MG63 (cell line): ENCODE measurements around the gene UXS1. TPM values are rescaled to one million over a fixed set of nuclear protein-coding genes. Genes with fewer than 3 reads are reported as not detected.

Experiments used
- DNase-seq: peaks from one replicate; pipeline ENCODE4 v3.0.0-alpha.2; 2020
- H3K27me3 ChIP-seq: fragments of 250-450 bp; sonication (Bioruptor Pico); 2 replicates; pipeline ENCODE4 v1.5.1; 2020; ENCODE audit warnings: mild to moderate bottlenecking, moderate library complexity
- H3K36me3 ChIP-seq: fragments of 250-450 bp; sonication (Bioruptor Pico); 2 replicates; pipeline ENCODE4 v1.5.1; 2020; ENCODE audit warnings: mild to moderate bottlenecking, moderate library complexity
- H3K4me3 ChIP-seq: fragments of 250-450 bp; sonication (Bioruptor Pico); 2 replicates; pipeline ENCODE4 v1.5.1; 2020; ENCODE audit warnings: mild to moderate bottlenecking, moderate library complexity
- H3K9me3 ChIP-seq: fragments of 250-450 bp; sonication (Bioruptor Pico); 2 replicates; pipeline ENCODE4 v1.5.1; 2020; ENCODE audit warnings: mild to moderate bottlenecking, moderate library complexity
- total RNA-seq: library from RNA; depleted of rRNA; stranded (reverse); fragments of >200 nt; shearing (Covaris generic); gene quantifications from 2 replicates; pipeline ENCODE4 v1.2.3, GENCODE V29; 2014; ENCODE audit warnings: low replicate concordance

UXS1 gene
- total RNA-seq, 1 experiment from 2014 or later, result 18.9 TPM

GRCh38 chr2:106175086-106175850 lies 18.8 kb downstream of the UXS1 start:
- no peak for DNase-seq
- Histone ChIP-seq H3K4me3 (no peak overlapping the region), H3K27me3 (no peaks in the 10 kb centered on the region), H3K9me3 (no peaks in the 10 kb centered on the region), H3K36me3 (no peaks in the 10 kb centered on the region)

- H3K36me3 ChIP-seq, result no peaks in the 10 kb centered on the region
- H3K9me3 ChIP-seq, result no peaks in the 10 kb centered on the region
- no peaks in the 10 kb centered on the region for H3K27me3 ChIP-seq
- H3K4me3 ChIP-seq, result no peak overlapping the region
- no peak for DNase-seq
These were observed 20.0 kb downstream of the UXS1 start for GRCh38 chr2:106174056-106174455.

DNA sequence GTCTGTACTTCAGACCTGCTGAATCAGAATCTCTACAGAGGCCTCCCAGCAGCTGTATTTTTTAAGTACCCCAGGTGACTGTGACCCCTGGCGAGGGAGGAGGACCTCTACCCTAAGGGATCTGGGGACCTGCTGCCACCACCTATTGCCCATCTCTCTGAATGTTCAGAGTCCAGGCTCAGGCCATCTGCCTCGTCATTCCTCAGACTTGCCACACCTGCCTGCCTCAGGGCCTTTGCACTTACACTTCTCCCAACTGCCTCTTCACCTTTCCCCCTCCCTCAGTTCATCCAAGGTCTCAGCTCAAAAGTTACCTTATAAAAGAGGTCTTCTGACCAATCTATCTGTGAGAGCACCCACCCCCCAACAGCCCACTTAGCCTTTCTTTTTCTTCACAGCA lies 21.5 kb downstream of the UXS1 start:
- Histone ChIP-seq H3K27me3 (no peaks in the 10 kb centered on the region), H3K9me3 (no peaks in the 10 kb centered on the region), H3K36me3 (no peaks in the 10 kb centered on the region), H3K4me3 (no peak overlapping the region)
- no peak for DNase-seq

DNA sequence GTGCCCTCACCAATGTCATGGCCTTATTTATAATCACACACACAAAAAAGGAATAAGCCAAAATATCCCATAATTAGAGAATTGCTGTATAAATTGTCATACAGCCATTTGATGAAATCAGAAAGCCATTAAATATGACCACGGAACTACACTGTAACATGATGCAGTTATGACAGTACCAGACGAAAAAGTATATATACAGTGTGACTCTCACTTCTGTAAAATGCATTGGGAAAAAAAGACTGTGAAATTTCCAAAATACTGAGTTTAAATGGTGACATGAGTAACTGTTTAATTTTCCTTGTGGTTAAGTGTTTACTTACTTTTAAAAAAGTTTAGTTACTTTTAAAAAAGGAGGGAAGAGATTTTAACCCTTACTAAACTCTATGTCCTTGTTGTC lies 25.4 kb downstream of the UXS1 start:
- Histone ChIP-seq H3K4me3 (no peak overlapping the region), H3K27me3 (no peaks in the 10 kb centered on the region), H3K36me3 (0 out of 2 replicates have a peak, but pooled peaks cover under 1% of the 10 kb centered on the region), H3K9me3 (no peaks in the 10 kb centered on the region)
- DNase-seq, result no peak

DNA sequence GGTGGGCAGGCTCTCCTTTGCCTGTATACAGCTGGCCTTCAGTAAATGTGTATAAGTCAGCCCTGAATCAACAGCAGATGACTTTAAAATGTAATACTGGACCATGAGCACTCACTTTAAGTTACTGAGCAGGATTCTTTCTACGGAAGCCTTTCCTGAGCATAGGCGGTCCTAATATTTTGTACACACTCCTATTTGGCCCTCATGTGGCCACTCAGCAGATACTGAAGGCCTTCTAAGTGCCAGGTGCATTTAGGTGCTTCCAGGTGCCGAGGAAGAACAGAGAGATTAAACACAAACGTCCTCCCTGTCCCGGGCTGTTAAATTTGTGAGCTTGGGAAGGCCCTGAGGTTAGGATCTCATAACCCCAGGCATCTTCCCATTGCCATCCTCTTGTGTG lies 27.0 kb downstream of the UXS1 start:
- no peak for DNase-seq
- H3K9me3 ChIP-seq, result no peaks in the 10 kb centered on the region
- no peak overlapping the region for H3K4me3 ChIP-seq
- peaks cover 6% of the 10 kb centered on the region; the same call in 1 of the 2 replicates for H3K36me3 ChIP-seq
- H3K27me3 ChIP-seq, result no peaks in the 10 kb centered on the region

DNA sequence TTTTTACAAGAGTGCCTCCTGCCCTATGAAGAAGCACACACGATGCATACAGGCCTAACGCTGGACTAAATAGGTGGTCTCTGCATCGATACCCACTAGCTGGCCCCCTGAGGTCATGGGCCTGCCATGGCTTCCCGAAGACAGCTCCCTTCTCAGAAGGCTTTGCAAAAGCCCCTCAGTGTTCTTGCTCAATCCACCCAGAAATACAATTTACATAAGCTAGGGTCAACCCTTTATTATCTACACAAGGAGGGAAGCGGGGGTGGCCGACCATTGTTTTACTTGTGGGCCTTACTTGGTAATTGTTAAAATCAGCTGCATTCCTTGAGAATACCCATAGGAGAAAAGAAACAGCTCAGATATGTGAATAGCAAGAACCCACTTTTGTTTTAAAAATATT lies 28.5 kb downstream of the UXS1 start:
- DNase-seq, result no peak
- no peak overlapping the region for H3K4me3 ChIP-seq
- no peaks in the 10 kb centered on the region for H3K27me3 ChIP-seq
- H3K9me3 ChIP-seq, result no peaks in the 10 kb centered on the region
- peaks cover 6% of the 10 kb centered on the region; the same call in 1 of the 2 replicates for H3K36me3 ChIP-seq

DNA sequence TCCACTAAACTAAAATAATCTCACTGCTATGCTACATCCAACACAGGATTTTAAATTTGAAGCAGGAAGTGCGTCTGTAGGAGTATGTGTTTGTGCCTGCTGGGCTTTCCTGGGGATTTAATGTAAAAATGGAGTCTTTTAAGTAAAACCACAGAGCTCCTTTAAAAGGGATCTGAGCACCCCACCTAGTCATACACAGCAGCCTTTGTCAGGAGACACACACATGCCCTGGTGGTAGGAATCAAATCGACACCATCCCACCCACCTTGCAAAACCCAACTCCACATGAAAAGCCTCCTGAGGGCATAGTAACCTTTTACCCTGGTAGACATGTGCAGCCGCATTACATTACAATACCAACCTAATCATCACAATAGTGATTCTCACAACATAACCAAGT lies 29.1 kb downstream of the UXS1 start:
- no peaks in the 10 kb centered on the region for H3K27me3 ChIP-seq
- no peaks in the 10 kb centered on the region for H3K9me3 ChIP-seq
- peaks cover 6% of the 10 kb centered on the region; the same call in 1 of the 2 replicates for H3K36me3 ChIP-seq
- no peak for DNase-seq
- H3K4me3 ChIP-seq, result no peak overlapping the region

GRCh38 chr2:106163948-106164545 lies 30.1 kb downstream of the UXS1 start:
- Histone ChIP-seq H3K36me3 (peaks cover 6% of the 10 kb centered on the region; the same call in 1 of the 2 replicates), H3K27me3 (no peaks in the 10 kb centered on the region), H3K9me3 (no peaks in the 10 kb centered on the region), H3K4me3 (no peak overlapping the region)
- no peak for DNase-seq

DNA sequence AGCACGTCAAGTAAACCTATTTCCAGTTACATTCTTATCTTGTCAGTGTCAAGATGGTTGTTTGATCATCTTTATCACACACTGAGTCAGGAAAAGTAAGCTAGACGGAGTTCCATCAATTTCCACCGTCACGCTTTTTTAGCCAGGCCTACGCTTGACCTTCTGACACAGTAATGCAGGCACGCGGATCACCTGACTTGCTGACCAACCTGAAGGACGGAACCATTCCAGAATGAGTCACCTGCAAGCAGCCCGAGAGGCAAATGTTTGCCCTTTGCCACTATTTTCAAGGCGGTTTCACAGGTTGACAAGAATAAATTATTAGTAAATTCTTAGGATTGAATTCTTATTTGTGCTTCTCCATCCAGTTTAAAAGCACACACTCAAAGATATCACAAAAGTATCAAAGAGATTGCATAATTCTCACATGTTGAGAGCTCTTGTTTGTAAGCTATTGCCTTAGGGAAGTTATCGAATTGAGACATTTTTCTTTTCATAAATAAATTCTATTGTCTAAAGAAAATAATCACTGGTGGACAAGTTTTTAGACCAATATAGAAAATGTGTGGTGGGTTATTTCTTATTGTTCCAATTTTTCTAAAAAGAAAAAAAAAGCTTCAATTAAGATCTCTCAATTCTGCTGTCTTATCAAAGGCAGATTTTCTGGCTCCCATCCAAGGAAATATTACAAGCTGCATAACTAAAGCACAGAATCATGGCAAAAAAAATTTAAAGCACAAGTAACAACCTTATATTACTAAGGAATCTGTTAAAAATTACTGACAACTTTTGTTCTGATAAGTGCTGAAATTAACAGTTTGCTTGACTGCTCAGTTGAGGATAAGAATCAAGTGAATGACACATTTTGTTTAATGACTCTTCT lies 31.9 kb downstream of the UXS1 start:
- no peak overlapping the region for H3K4me3 ChIP-seq
- H3K9me3 ChIP-seq, result no peaks in the 10 kb centered on the region
- DNase-seq, result no peak
- H3K27me3 ChIP-seq, result no peaks in the 10 kb centered on the region
- peaks cover 8% of the 10 kb centered on the region for H3K36me3 ChIP-seq

GRCh38 chr2:106161341-106161740 lies 32.8 kb downstream of the UXS1 start:
- peaks cover 9% of the 10 kb centered on the region for H3K36me3 ChIP-seq
- H3K9me3 ChIP-seq, result no peaks in the 10 kb centered on the region
- H3K4me3 ChIP-seq, result no peak overlapping the region
- H3K27me3 ChIP-seq, result no peaks in the 10 kb centered on the region
- DNase-seq, result no peak

DNA sequence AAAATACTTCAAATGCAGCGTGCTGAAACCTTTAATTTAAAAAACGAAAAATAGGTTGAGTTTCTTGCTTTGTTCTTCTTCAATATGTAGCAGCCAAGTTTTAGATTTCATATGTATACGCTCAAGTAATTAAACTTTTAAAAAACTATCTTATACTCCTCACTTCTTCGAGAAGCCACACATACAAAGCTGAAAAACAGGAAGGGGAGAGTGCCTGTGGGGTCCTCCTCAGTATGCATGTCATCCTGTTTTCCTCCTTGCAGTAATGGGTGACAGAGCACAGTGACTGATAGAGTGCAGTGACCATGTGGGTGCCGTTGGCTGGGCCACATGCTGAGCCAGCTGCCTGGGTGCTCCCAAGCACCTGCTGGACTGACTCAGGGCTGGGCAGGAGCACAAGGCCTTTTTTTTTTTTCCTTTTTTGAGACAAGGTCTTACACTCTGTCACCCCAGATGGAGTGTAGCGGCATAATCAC lies 33.3 kb downstream of the UXS1 start:
- H3K4me3 ChIP-seq, result no peak overlapping the region
- peaks cover 9% of the 10 kb centered on the region for H3K36me3 ChIP-seq
- H3K9me3 ChIP-seq, result no peaks in the 10 kb centered on the region
- DNase-seq, result no peak
- H3K27me3 ChIP-seq, result no peaks in the 10 kb centered on the region

- peaks cover 1% of the 10 kb centered on the region; the same call in 1 of the 2 replicates for H3K9me3 ChIP-seq
- DNase-seq, result no peak
- H3K36me3 ChIP-seq, result peaks cover 12% of the 10 kb centered on the region
- H3K27me3 ChIP-seq, result no peaks in the 10 kb centered on the region
- H3K4me3 ChIP-seq, result no peak overlapping the region
These were observed 34.0 kb downstream of the UXS1 start for GRCh38 chr2:106159866-106160785.

GRCh38 chr2:106158871-106159270 lies 35.2 kb downstream of the UXS1 start:
- Histone ChIP-seq H3K4me3 (no peak overlapping the region), H3K27me3 (no peaks in the 10 kb centered on the region), H3K9me3 (peaks cover 6% of the 10 kb centered on the region; the same call in 1 of the 2 replicates), H3K36me3 (peaks cover 19% of the 10 kb centered on the region)
- no peak for DNase-seq

DNA sequence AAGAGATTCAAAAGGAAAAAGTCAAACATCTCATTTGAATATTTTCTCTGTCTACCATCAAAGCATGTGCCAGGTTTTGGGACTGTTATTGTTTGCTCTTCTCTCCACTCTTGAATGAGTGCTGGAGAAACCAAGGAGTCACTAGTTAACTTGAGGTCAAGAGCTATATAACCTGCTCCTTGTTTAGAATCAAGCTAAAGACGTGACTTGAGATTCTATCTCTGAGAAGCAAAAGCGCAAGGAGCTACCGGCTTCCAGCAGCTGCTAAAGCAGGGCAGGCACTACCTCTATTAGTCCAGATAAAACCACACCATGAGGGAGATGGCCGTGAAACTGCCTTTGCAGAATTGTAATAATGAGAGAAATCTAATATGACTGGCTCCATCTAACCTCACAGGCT lies 36.0 kb downstream of the UXS1 start:
- Histone ChIP-seq H3K27me3 (no peaks in the 10 kb centered on the region), H3K36me3 (peaks cover 18% of the 10 kb centered on the region), H3K4me3 (no peak overlapping the region), H3K9me3 (peaks cover 7% of the 10 kb centered on the region; the same call in 1 of the 2 replicates)
- DNase-seq, result no peak

DNA sequence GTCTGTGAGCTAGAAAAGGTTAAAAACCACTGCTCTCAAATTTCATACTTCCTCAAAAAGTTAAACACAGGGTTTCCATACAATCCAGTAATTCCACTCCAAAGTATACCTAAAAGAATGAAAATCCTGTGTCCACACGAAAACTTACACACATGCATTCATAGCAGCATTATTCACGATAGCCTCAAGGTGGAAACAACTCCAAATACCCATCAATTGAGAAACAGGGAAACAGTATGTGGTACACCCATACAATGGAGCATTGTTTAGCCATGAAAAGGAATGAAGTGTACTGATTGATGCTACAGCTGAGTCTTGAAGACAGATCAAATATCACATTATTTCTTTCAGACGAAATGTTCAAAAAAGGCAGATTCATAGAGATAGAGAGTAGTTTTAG lies 36.7 kb downstream of the UXS1 start:
- H3K9me3 ChIP-seq, result peaks cover 7% of the 10 kb centered on the region; the same call in 1 of the 2 replicates
- H3K4me3 ChIP-seq, result no peak overlapping the region
- no peaks in the 10 kb centered on the region for H3K27me3 ChIP-seq
- H3K36me3 ChIP-seq, result peaks cover 17% of the 10 kb centered on the region
- DNase-seq, result no peak
